NK-92 (cell line): ENCODE measurements around the gene CFP.
"Not testable (repeated sequence)": the region's sequence is repeated elsewhere in the genome, so short reads cannot be mapped to it uniquely, and the experiment has no call there.

Source experiments
- DNase-seq: peaks from one replicate; lab custom pipeline; 2025; ENCODE audit not compliant: unreplicated experiment; lab: John Stamatoyannopoulos, UW

The CFP gene

DNA sequence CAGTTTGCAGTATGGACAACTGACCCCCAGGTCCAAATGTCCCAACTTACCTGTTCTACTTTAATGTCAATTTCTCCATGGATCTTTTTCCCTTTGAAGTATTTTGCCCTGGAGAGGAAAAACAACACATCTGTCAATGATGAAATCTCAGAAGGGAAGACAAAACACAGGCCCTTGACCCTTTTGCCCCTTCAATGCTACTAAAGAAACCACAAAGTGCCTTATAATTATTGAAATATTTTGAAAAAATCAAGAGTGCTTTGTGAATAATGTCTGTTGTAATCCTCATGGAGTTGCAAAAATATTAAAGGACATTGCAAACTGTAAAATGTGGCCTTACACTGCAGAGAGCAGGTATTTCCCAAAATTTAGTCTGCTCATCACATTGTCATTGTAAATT is 22.6 kb downstream of the CFP start:
- no peak for DNase-seq

GRCh38 chrX:47605024-47605423 is 24.7 kb downstream of the CFP start:
- no peak for DNase-seq

DNA sequence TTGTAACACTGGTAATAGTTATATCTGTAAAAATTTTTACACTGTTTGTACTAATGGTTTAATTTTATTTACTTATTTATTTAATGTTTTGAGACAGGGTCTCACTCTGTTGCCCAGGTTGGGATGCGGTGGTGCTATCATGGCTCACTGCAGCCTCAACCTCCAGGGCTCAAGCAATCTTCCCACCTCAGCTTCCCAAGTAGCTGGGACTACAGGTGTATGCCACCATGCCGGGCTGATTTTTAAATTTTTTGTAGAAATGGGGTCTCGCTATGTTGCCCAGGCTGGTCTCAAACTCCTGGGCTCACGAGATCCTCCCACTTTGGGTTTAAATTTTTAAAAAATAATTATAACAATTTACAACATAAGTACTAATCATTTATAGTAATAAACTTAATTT is 26.6 kb downstream of the CFP start:
- DNase-seq = not testable (repeated sequence)

DNA sequence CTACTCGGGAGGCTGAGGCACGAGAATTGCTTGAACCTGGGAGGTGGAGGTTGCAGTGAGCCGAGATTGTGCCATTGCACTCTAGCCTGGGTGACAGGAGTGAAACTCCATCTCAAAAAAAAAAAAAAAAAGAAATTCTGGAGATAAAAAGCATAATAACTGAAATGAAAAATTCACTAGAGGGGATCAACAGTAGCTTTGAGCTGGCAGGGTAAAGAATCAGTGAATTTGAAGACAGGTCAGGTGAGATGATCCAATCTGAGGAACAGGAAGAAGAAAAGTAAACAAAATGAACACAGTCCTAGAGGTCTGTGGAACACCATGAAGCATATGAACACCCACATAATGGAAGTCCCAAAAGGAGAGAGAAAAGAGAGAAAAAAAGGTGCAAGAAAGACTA is 32.5 kb downstream of the CFP start:
- DNase-seq = no peak

DNA sequence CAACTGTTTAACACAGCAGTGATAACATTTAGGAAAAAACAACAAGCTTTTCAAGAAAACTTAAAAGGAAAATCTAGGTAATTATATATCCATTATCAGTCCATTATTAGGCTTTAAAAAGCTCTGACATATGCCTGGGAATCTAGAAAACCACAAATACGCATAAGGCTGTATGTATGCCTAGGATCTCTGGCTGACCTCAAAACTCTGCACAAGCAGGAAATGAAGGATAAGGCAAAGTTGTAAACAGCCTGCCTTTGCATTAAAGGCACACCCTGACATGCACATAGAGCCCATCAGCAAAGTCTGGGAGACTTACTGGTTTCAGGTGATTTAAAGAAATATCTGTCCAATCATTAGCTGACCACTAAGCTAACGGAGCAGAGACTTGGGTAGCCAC is 33.5 kb downstream of the CFP start:
- no peak for DNase-seq

GRCh38 chrX:47595716-47596251 is 33.9 kb downstream of the CFP start:
- no peak for DNase-seq

DNA sequence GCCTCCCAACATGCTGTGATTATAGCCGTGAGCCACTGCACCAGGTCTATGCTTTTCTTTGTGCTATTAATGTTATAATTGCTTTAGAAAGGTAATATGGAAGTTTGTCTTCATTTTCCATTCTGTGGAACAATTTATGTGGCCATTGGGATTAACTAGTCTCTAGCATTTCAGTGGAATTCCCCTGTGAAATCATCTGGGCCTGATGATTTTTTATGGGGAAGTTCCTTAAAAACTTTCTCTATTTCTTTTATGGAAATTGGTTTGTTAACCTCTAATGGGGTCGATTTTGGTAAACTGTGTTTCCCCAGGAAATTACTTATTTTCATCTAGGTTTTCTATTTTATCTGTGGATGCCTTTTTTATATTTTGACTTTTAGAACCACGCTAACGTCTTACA is 36.2 kb downstream of the CFP start:
- no peak for DNase-seq

- DNase-seq = no peak
Measured at GRCh38 chrX:47590984-47591383, 38.7 kb downstream of the CFP start.

GRCh38 chrX:47587906-47588735 is 41.6 kb downstream of the CFP start:
- no peak for DNase-seq

DNA sequence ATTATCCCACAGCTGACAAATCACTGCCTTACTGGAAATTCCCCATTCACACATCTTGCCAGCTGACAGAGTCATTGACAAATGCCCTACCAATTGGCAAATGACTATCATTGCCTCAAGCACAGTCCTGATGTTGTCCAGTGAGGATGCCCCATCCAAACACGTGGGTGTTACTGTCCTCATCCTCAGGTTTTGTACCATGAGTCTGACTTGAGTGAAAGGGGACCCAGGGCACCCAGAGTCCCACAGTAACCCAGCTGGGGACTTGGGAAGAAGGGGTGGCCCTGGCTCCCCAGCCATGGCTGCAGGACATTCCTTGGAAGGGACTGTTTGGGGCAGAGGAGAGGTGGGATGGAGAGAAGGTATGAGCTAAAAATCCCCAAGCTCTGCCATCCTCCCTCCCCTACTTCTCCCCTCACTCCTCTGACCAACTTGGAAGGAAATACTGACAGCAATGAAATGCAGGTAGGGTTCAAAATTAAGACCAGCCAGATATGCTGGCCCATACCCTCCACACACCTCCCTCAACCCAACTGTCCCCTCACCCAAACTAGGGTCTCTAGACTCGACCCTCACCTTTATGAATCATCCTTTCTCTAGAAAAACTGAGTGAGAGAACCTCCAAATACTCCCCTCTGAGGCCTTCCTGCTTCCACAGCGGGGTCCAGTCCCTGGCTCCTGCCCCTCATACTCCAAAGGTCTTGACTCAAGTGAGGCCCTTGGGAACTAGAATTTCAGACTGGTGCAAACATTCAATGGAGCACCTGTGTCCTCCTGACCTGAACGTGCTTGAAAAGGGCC is 42.4 kb downstream of the CFP start:
- DNase-seq = no peak

DNA sequence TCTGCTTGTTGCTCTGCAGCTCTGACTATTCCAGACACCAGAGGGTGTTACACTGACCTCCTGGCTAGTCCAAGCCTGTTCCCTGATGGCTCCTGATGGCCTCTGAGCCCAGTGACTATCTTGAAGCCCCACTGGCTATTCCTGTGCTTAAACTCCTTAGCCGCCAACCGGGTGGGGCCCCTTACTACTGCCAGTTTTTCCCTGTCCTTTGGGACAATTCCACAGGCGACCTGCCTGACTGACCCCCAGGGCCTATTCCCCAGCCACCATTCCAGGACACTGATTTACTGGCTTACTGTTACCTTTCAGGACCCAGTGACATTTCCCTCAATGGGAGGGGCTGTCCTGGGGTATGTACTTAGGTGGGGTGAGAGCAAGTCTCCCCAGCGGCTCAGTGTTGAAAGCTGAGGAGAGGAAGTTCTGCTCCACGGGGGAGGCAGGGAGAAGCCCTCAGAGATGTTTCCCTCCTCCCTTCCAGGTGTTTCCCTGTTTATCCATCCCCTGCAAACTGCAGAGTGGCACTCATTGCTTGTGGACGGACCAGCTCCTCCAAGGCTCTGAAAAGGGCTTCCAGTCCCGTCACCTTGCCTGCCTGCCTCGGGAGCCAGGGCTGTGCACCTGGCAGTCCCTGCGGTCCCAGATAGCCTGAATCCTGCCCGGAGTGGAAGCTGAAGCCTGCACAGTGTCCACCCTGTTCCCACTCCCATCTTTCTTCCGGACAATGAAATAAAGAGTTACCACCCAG is 43.5 kb downstream of the CFP start:
- no peak for DNase-seq

DNA sequence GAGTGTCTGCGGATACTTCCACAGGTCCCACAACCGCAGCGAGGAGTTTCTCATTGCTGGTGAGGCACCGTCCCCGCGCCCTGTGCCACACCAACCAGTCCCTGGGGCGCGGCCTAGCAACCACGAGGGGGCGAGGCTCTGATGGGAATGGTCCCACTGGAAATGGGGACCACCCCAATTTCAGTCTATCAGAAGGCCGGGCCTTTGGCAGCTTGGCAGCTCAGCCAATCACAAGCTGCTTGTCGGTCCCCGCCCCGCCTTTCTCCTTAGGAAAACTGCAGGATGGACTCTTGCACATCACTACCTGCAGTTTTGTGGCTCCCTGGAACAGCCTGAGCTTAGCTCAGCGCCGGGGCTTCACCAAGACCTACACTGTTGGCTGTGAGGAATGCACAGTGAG is 44.5 kb downstream of the CFP start:
- no peak for DNase-seq

DNA sequence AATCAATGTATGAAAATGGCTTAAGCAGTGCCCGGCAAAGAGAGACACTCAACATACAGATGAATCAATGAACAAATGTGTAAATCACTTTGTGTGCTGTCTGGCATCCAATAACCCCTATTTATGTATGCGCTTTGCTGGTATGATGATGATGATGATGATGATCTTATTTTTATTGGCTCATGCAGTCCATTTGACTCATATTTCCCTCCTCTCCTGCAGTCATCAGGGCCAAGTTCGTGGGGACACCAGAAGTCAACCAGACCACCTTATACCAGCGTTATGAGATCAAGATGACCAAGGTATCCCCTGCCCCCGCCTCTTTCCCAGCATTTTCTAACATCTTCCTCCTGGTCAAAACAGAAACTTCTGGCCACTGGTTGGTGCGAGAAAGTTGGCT is 45.0 kb downstream of the CFP start:
- DNase-seq = no peak

- DNase-seq = no peak
Measured at GRCh38 chrX:47583240-47583861, 46.4 kb downstream of the CFP start.

- peak; percentile 1 for DNase-seq
Measured at GRCh38 chrX:47581731-47582647, 47.7 kb downstream of the CFP start, which contains the start of gene TIMP1. TSS of gene TIMP1 (plus strand) at chrX:47582436. CDS start at chrX:47583416, 980 bp downstream.

DNA sequence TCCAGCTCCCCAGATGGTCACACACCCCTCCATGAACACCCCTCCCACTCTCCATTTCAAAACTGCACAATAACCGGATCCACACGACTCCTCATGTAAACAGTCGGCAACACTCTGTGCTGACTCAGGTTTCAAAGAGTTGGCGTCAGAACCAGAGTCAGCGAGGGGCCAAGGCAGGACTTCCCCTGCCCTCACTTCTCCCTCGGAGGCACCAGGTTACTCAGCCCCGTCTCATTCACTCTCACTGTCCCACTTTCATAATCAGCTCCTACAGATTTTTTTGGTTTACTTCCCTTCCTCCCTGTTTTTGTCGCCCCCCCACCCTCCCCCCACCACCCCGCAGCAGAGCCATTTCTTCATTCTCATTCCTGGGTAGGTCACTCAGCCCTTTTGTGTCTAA is 50.2 kb downstream of the CFP start:
- no peak for DNase-seq

DNA sequence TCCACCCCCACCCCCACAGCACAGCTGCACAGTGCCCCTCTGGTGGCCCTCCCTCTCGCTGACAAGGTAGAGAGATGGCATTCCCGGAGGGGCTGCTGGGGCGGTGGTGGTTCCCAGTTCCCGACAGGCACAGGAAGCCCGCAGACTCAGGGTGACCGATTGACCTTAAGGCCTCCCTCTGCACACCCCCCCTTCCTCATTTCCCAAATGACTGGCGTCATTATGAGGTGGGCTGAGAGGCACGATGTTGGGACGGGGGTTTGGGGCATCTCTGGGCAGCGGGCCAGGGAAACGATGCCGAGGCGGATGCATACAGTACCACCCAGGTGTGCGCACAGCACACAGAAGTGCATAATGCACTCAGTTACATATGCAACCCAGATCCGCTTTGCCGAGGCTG is 51.0 kb downstream of the CFP start:
- DNase-seq = no peak

GRCh38 chrX:47577901-47578300 is 51.8 kb downstream of the CFP start:
- no peak for DNase-seq

GRCh38 chrX:47577424-47577823 is 52.3 kb downstream of the CFP start:
- DNase-seq = no peak
